K562 (cell line): ENCODE data around the gene PCP2. TPM values are rescaled to one million over a fixed set of nuclear protein-coding genes. Genes with fewer than 3 reads are reported as not detected.

Source experiments
- ATAC-seq: fragments of 200-7000 bp; cut with Tn5 transposase; 3 replicates; pipeline ENCODE4 v1.9.1; 2020; ENCODE audit warnings: moderate library complexity
- BruUV-seq: library from RNA; stranded (reverse); fragments of 400-500 nt; replicated peaks from 2 replicates; lab custom pipeline; 2021; lab: Mats Ljungman, UMichigan
- CTCF ChIA-PET: fragments of 300-600 bp; formaldehyde crosslinking; extraction: SDS; loops from one replicate; lab custom pipeline; 2021; ENCODE audit warnings: low intra/inter-chr PET ratio; lab: Yijun Ruan, JAX
- POLR2A ChIA-PET: fragments of 300-600, 350-650 bp; sonication (Branson Sonifier 250); formaldehyde crosslinking; extraction: SDS; loops from one replicate; lab custom pipeline; 2021; ENCODE audit warnings: antibody characterized with exemption, inconsistent platforms; lab: Yijun Ruan, JAX
- DNase-seq, 4 experiments: peaks; one replicate each; pipeline versions ENCODE4 v3.0.0 to v3.0.0-alpha.2; 2011 to 2018; ENCODE audit warnings: low spot score in 3 of 4, mixed read lengths in 3 of 4; ENCODE audit errors: extremely low read depth in 1 of 4
- FAIRE-seq: peaks from 2 replicates; lab custom pipeline; 2011; peaks lifted over from hg19 to GRCh38; lab: Jason Lieb, UNC
- H2AFZ ChIP-seq: 2 replicates; pipeline ENCODE4 v1.6.0; 2011; ENCODE audit warnings: low read depth, low read length, control low read depth, inconsistent platforms
- H3K27ac ChIP-seq: fragments of 200-600 bp; 3 replicates; pipeline ENCODE4 v1.8.0; 2011; ENCODE audit warnings: low read depth, mild to moderate bottlenecking, control low read depth, inconsistent platforms, low read length, moderate library complexity, mixed read lengths; ENCODE audit errors: extremely low read depth
- H3K27me3 ChIP-seq, 2 experiments: fragments of 300-600 bp in 1 of 2; 2 replicates in 1 of 2; 3 replicates in 1 of 2; pipeline versions ENCODE4 v1.6.0 to v1.8.0; 2011; ENCODE audit warnings: inconsistent platforms in 2 of 2, low read length in 2 of 2, mild to moderate bottlenecking in 1 of 2, mixed read lengths in 1 of 2, moderate library complexity in 1 of 2; ENCODE audit not compliant: control insufficient read depth in 2 of 2, insufficient read depth in 2 of 2
- H3K36me3 ChIP-seq: fragments of 300-600 bp; 3 replicates; pipeline ENCODE4 v1.8.0; 2011; ENCODE audit warnings: mild to moderate bottlenecking, low read length, inconsistent platforms; ENCODE audit not compliant: control insufficient read depth, insufficient read depth
- H3K4me1 ChIP-seq, 2 experiments: fragments of 200-600 bp in 1 of 2; replicated peaks in 1 of 2; 2 replicates in 1 of 2; 3 replicates in 1 of 2; pipeline versions ENCODE4 v1.5.1 to v1.8.0; 2011; ENCODE audit warnings: inconsistent platforms in 2 of 2, low read length in 2 of 2, mild to moderate bottlenecking in 1 of 2, mixed read lengths in 1 of 2, moderate library complexity in 1 of 2; ENCODE audit not compliant: control insufficient read depth in 2 of 2, insufficient read depth in 2 of 2
- H3K4me2 ChIP-seq: 2 replicates; pipeline ENCODE4 v1.6.1; 2011; ENCODE audit warnings: low read length, control low read depth, inconsistent platforms, mixed read lengths; ENCODE audit not compliant: insufficient read depth
- H3K4me3 ChIP-seq: fragments of 200-600 bp; sonication (generic), shearing (Covaris generic); 2 replicates; pipeline ENCODE4 v1.5.1; 2016; ENCODE audit warnings: control low read depth, inconsistent platforms
- H3K79me2 ChIP-seq: fragments of 200-600 bp; 3 replicates; pipeline ENCODE4 v1.8.0; 2011; ENCODE audit warnings: low read length, inconsistent platforms; ENCODE audit not compliant: control insufficient read depth, insufficient read depth
- H3K9ac ChIP-seq, 2 experiments: 2 replicates each; pipeline versions ENCODE4 v1.6.0 to v1.6.1; 2011; ENCODE audit warnings: low read depth in 2 of 2, low read length in 2 of 2, control low read depth in 1 of 2, inconsistent platforms in 1 of 2, mild to moderate bottlenecking in 1 of 2, mixed read lengths in 1 of 2; ENCODE audit not compliant: insufficient read depth in 1 of 2
- H3K9me1 ChIP-seq: one replicate; pipeline ENCODE4 v1.6.0; 2011; ENCODE audit warnings: inconsistent platforms, mild to moderate bottlenecking, low read length, moderate library complexity; ENCODE audit not compliant: control insufficient read depth, insufficient read depth
- H3K9me3 ChIP-seq: replicated peaks from 2 replicates; pipeline ENCODE4 v1.5.1; 2011; ENCODE audit warnings: low read depth, low read length, inconsistent platforms; ENCODE audit not compliant: control insufficient read depth, insufficient read depth
- H4K20me1 ChIP-seq: replicated peaks from 2 replicates; pipeline ENCODE4 v1.6.1; 2011; ENCODE audit warnings: low read length, inconsistent platforms, mixed read lengths; ENCODE audit not compliant: control insufficient read depth, insufficient read depth
- BCOR ChIP-seq: fragments of 450-650 bp; IDR thresholded peaks from 2 replicates; pipeline ENCODE4 v1.6.1; 2016
- FOSL1 ChIP-seq: fragments of 200-800 bp; sonication (Bioruptor generic); conservative IDR thresholded peaks from 2 replicates; pipeline ENCODE4 v1.6.1; 2016; ENCODE audit warnings: missing genetic modification characterization, missing compliant biosample characterization
- FOXK1 ChIP-seq: sonication (generic); formaldehyde crosslinking; IDR thresholded peaks from 2 replicates; pipeline ENCODE4 v1.8.0; 2022; ENCODE audit warnings: missing genetic modification reagents, mild to moderate bottlenecking, borderline replicate concordance
- NR4A1 ChIP-seq, 2 experiments: fragments of 250-450 bp in 1 of 2; fragments of 450-650 bp in 1 of 2; sonication (Bioruptor Pico) in 1 of 2; IDR thresholded peaks; 2 replicates each; pipeline versions ENCODE4 v1.4.0 to v1.6.1; 2016 to 2020; ENCODE audit warnings: mild to moderate bottlenecking in 2 of 2, missing compliant biosample characterization in 1 of 2, missing genetic modification characterization in 1 of 2, moderate library complexity in 1 of 2
- SRSF1 ChIP-seq: fragments of 200-400 bp; formaldehyde crosslinking; IDR thresholded peaks from 2 replicates; pipeline ENCODE4 v1.6.1; 2017; ENCODE audit warnings: mild to moderate bottlenecking, low read depth, low read length, moderate library complexity
- ZNF184 ChIP-seq: sonication (generic); formaldehyde crosslinking; IDR thresholded peaks from 2 replicates; pipeline ENCODE4 v1.5.0; 2020; ENCODE audit warnings: missing genetic modification reagents
- WGBS: fragments of 100-300 bp; shearing (Covaris generic); methylation state at CpG from one replicate; pipeline ENCODE4 v1.1.6; 2016; ENCODE audit warnings: low coverage, mixed read lengths; ENCODE audit not compliant: insufficient coverage; ENCODE audit errors: missing lambda C conversion rate; 5-methylcytosine and 5-hydroxymethylcytosine counted together
- in situ Hi-C: fragments of 300-500 bp; cut with MboI; formaldehyde crosslinking; loops from 4 replicates; pipeline ENCODE4 v1.15.0; 2018; ENCODE audit warnings: inconsistent platforms, mixed read lengths
- intact Hi-C: fragments of 100-400 bp; cut with micrococcal nuclease; formaldehyde crosslinking; loops from 2 replicates; pipeline ENCODE4 v1.14.2; 2022
- polyA plus RNA-seq, 8 experiments: library from polyadenylated mRNA; depleted of rRNA in 4 of 8; stranded (reverse) in 5 of 8; unstranded in 3 of 8; fragments of >200 nt; fragmentation: Nextera tagmentation in 2 of 8; fragmentation: Illumina TruSeq in 1 of 8; extraction: Ambion mirVana in 2 of 8; extraction: Trizol in 1 of 8; gene quantifications; 2 replicates each; pipeline versions ENCODE4 v1.2.1 to v1.2.3, GENCODE V29; 2011 to 2014; ENCODE audit warnings: inconsistent platforms in 1 of 8, missing spikeins in 1 of 8
- total RNA-seq, 7 experiments: library from RNA; depleted of rRNA in 6 of 7; stranded (reverse); fragments of >200 nt in 6 of 7; fragmentation: Illumina TruSeq in 2 of 7; extraction: Trizol in 2 of 7; gene quantifications; 2 replicates each; pipeline versions ENCODE4 v1.2.1 to v1.2.3, GENCODE V29; 2011 to 2021; ENCODE audit warnings: low replicate concordance in 1 of 7
- TF ChIP-seq, protein P1 (sequence below): sonication (generic); formaldehyde crosslinking; IDR thresholded peaks from 2 replicates; pipeline ENCODE4 v1.8.1; 2022; ENCODE audit warnings: missing genetic modification reagents
- TF ChIP-seq, protein P2 (sequence below), 2 experiments: fragments of 450-650 bp; IDR thresholded peaks; 2 replicates each; pipeline ENCODE4 v1.6.1; 2018; ENCODE audit warnings: mild to moderate bottlenecking in 2 of 2, low read depth in 1 of 2; ENCODE audit not compliant: partially characterized antibody in 2 of 2
- TF ChIP-seq, protein P3 (sequence below): IDR thresholded peaks from 2 replicates; pipeline ENCODE4 v1.6.1; 2012; ENCODE audit warnings: low read depth, low read length, improper control_type of control experiment, borderline replicate concordance
- TF ChIP-seq, protein P4 (sequence below): fragments of 250-450 bp; sonication (Bioruptor Pico); IDR thresholded peaks from 2 replicates; pipeline ENCODE4 v1.5.0; 2020; ENCODE audit warnings: mild to moderate bottlenecking, borderline replicate concordance
- TF ChIP-seq, protein P5 (sequence below): fragments of 250-450 bp; sonication (Bioruptor Pico); IDR thresholded peaks from 2 replicates; pipeline ENCODE4 v1.8.0; 2021; ENCODE audit warnings: mild to moderate bottlenecking, moderate library complexity

The PCP2 gene
- total and polyA plus RNA-seq, 9 of the 15 experiments (the other 6 are each of a cell fraction or from before 2014, with no cell fraction given) = 0.17 to 1.3 (median 0.49) TPM; not detected in 3

DNA sequence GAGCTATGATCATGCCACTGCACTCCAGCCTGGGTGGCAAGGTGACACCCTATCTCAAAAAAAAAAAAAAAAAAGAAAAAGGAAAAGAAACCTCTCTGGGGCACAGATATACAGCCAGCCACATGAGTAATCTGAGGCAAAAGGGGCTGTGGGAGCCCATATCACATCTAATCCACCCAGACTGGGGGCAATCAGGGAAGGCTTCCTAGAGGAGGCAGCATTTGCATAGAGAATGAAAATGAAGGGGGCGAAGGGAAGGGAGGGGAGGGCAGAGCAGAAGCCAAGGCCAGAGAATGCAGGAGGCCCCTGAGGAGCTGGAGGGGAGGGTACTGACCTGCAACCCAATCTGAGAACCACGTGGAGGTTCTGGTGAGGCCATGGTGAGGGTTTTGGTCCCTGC is 16.6 kb upstream of the PCP2 start:
- Histone ChIP-seq H3K27me3 (no peaks in the 10 kb centered on the region), H3K27ac (no peak overlapping the region), H3K9me3 (no peaks in the 10 kb centered on the region), H3K9me1 (no peaks in the 10 kb centered on the region), H3K79me2 (no peaks in the 10 kb centered on the region), H3K36me3 (peaks cover 21% of the 10 kb centered on the region; the same call in 2 of the 3 replicates), H3K9ac (no peak overlapping the region), H3K4me3 (no peak overlapping the region), H4K20me1 (no peaks in the 10 kb centered on the region), H3K4me1 (peaks cover 2 to 24% of the 10 kb centered on the region in 2 experiments; a peak in 3 of 5 replicates), H2AFZ (no peak overlapping the region), H3K4me2 (no peak overlapping the region)
- in situ Hi-C loops (no loop called here), intact Hi-C loops (no loop called here)
- DNase-seq (no peak), ATAC-seq (no peak), FAIRE-seq (no peak)
- CTCF ChIA-PET = no interaction called here
- BruUV-seq = no TSS peak
- WGBS = 21% methylated on average over 2 of the region's 2 CpGs
- POLR2A ChIA-PET = interaction anchor here (0.6 to 0.9 kb wide), 3 partner anchors 10 to 45 kb away, joined by 3 read pairs; no protein-coding TSS in a partner anchor
- TF ChIP-seq ZNF184 (CRISPR knock-in tag) (no peak), BCOR (peak; percentile 93), NR4A1 (CRISPR knock-in tag; IDR thresholded peaks at IDR 0.05) (no peak), NR4A1 (tag; IDR thresholded peaks at IDR 0.05) (no peak), FOSL1 (tag) (no peak), FOXK1 (CRISPR knock-in tag) (no peak), SRSF1 (no peak)
- TF ChIP-seq, protein P1, sequence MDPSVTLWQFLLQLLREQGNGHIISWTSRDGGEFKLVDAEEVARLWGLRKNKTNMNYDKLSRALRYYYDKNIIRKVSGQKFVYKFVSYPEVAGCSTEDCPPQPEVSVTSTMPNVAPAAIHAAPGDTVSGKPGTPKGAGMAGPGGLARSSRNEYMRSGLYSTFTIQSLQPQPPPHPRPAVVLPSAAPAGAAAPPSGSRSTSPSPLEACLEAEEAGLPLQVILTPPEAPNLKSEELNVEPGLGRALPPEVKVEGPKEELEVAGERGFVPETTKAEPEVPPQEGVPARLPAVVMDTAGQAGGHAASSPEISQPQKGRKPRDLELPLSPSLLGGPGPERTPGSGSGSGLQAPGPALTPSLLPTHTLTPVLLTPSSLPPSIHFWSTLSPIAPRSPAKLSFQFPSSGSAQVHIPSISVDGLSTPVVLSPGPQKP (CRISPR knock-in tag) = no peak
- TF ChIP-seq, protein P2, sequence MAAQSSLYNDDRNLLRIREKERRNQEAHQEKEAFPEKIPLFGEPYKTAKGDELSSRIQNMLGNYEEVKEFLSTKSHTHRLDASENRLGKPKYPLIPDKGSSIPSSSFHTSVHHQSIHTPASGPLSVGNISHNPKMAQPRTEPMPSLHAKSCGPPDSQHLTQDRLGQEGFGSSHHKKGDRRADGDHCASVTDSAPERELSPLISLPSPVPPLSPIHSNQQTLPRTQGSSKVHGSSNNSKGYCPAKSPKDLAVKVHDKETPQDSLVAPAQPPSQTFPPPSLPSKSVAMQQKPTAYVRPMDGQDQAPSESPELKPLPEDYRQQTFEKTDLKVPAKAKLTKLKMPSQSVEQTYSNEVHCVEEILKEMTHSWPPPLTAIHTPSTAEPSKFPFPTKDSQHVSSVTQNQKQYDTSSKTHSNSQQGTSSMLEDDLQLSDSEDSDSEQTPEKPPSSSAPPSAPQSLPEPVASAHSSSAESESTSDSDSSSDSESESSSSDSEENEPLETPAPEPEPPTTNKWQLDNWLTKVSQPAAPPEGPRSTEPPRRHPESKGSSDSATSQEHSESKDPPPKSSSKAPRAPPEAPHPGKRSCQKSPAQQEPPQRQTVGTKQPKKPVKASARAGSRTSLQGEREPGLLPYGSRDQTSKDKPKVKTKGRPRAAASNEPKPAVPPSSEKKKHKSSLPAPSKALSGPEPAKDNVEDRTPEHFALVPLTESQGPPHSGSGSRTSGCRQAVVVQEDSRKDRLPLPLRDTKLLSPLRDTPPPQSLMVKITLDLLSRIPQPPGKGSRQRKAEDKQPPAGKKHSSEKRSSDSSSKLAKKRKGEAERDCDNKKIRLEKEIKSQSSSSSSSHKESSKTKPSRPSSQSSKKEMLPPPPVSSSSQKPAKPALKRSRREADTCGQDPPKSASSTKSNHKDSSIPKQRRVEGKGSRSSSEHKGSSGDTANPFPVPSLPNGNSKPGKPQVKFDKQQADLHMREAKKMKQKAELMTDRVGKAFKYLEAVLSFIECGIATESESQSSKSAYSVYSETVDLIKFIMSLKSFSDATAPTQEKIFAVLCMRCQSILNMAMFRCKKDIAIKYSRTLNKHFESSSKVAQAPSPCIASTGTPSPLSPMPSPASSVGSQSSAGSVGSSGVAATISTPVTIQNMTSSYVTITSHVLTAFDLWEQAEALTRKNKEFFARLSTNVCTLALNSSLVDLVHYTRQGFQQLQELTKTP (IDR thresholded peaks at IDR 0.05; ENCODE audit: low read depth in 1 of 2, partially characterized antibody in 2 of 2) = no peak
- TF ChIP-seq, protein P3, sequence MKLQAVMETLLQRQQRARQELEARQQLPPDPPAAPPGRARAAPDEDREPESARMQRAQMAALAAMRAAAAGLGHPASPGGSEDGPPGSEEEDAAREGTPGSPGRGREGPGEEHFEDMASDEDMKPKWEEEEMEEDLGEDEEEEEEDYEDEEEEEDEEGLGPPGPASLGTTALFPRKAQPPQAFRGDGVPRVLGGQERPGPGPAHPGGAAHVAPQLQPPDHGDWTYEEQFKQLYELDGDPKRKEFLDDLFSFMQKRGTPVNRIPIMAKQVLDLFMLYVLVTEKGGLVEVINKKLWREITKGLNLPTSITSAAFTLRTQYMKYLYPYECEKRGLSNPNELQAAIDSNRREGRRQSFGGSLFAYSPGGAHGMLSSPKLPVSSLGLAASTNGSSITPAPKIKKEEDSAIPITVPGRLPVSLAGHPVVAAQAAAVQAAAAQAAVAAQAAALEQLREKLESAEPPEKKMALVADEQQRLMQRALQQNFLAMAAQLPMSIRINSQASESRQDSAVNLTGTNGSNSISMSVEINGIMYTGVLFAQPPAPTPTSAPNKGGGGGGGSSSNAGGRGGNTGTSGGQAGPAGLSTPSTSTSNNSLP = no peak
- TF ChIP-seq, protein P4, sequence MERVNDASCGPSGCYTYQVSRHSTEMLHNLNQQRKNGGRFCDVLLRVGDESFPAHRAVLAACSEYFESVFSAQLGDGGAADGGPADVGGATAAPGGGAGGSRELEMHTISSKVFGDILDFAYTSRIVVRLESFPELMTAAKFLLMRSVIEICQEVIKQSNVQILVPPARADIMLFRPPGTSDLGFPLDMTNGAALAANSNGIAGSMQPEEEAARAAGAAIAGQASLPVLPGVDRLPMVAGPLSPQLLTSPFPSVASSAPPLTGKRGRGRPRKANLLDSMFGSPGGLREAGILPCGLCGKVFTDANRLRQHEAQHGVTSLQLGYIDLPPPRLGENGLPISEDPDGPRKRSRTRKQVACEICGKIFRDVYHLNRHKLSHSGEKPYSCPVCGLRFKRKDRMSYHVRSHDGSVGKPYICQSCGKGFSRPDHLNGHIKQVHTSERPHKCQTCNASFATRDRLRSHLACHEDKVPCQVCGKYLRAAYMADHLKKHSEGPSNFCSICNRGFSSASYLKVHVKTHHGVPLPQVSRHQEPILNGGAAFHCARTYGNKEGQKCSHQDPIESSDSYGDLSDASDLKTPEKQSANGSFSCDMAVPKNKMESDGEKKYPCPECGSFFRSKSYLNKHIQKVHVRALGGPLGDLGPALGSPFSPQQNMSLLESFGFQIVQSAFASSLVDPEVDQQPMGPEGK (CRISPR knock-in tag) = no peak
- TF ChIP-seq, protein P5, sequence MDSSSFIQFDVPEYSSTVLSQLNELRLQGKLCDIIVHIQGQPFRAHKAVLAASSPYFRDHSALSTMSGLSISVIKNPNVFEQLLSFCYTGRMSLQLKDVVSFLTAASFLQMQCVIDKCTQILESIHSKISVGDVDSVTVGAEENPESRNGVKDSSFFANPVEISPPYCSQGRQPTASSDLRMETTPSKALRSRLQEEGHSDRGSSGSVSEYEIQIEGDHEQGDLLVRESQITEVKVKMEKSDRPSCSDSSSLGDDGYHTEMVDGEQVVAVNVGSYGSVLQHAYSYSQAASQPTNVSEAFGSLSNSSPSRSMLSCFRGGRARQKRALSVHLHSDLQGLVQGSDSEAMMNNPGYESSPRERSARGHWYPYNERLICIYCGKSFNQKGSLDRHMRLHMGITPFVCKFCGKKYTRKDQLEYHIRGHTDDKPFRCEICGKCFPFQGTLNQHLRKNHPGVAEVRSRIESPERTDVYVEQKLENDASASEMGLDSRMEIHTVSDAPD = no peak
